ENCODE data around the gene PIGK.

The PIGK gene

GRCh38 chr1:77096496-77097255 lies 122.6 kb downstream of the PIGK start:
- Histone ChIP-seq H2AFZ (ENCODE audit: low read depth, low read length) (no peak overlapping the region), H3K27me3 (ENCODE audit: insufficient read depth, low read length, poor library complexity) (no peaks in the 10 kb centered on the region), H3K9ac (ENCODE audit: low read depth, low read length) (no peak overlapping the region), H3K36me3 (ENCODE audit: insufficient read depth, low read length) (no peaks in the 10 kb centered on the region), H3K27ac (ENCODE audit: low read length) (no peak overlapping the region), H3K4me2 (ENCODE audit: insufficient read depth, low read length) (no peak overlapping the region), H3K79me2 (ENCODE audit: insufficient read depth, low read length) (no peaks in the 10 kb centered on the region), H3K4me1 (ENCODE audit: insufficient read depth, low read length) (no peaks in the 10 kb centered on the region), H4K20me1 (ENCODE audit: insufficient read depth, low read length) (no peaks in the 10 kb centered on the region), H3K9me3 (ENCODE audit: insufficient read depth, low read length, severe bottlenecking) (no peaks in the 10 kb centered on the region), H3K4me3 (ENCODE audit: low read depth in 1 of 2, low read length in 2 of 2) (no peak overlapping the region)
- TF ChIP-seq CTCF (IDR thresholded peaks at IDR 0.05; ENCODE audit: borderline replicate concordance, extremely low read depth, low read length, poor library complexity, severe bottlenecking): no peak
- TF ChIP-seq EZH2 (IDR thresholded peaks at IDR 0.05; ENCODE audit: borderline replicate concordance, low read depth, low read length, severe bottlenecking): no peak
- ATAC-seq (ENCODE audit: insufficient read depth, low read depth): no peak
- no peak for DNase-seq

- Histone ChIP-seq H3K27me3 (ENCODE audit: insufficient read depth, low read length, poor library complexity) (no peaks in the 10 kb centered on the region), H3K36me3 (ENCODE audit: insufficient read depth, low read length) (no peaks in the 10 kb centered on the region), H3K4me3 (ENCODE audit: low read depth in 1 of 2, low read length in 2 of 2) (no peak overlapping the region), H4K20me1 (ENCODE audit: insufficient read depth, low read length) (no peaks in the 10 kb centered on the region), H3K27ac (ENCODE audit: low read length) (no peak overlapping the region), H3K9me3 (ENCODE audit: insufficient read depth, low read length, severe bottlenecking) (no peaks in the 10 kb centered on the region), H3K9ac (ENCODE audit: low read depth, low read length) (no peak overlapping the region), H3K4me2 (ENCODE audit: insufficient read depth, low read length) (no peak overlapping the region), H3K79me2 (ENCODE audit: insufficient read depth, low read length) (no peaks in the 10 kb centered on the region), H3K4me1 (ENCODE audit: insufficient read depth, low read length) (no peaks in the 10 kb centered on the region), H2AFZ (ENCODE audit: low read depth, low read length) (no peak overlapping the region)
- ATAC-seq (ENCODE audit: insufficient read depth, low read depth): no peak
- no peak for TF ChIP-seq EZH2 (IDR thresholded peaks at IDR 0.05; ENCODE audit: borderline replicate concordance, low read depth, low read length, severe bottlenecking)
- TF ChIP-seq CTCF (IDR thresholded peaks at IDR 0.05; ENCODE audit: borderline replicate concordance, extremely low read depth, low read length, poor library complexity, severe bottlenecking): no peak
- no peak for DNase-seq
These were observed 124.0 kb downstream of the PIGK start for GRCh38 chr1:77095236-77095635.

DNA sequence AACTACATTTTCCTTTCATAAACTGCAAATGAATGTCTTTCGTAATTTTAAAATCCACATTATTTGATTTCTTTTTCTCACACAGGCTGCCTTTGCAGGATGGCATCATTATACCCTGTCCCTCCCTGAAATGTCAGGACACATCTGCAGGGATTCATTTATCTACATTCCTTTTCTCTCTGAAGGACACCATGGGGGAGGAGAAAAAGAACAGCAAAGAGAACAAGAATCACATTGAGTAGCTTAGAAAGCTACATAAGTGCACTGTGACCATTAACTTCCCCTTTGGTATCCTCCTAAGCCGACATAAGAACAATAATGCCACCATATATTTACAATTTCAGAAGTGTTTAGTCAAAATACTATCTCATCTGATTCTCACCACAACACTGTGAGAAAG lies 129.5 kb downstream of the PIGK start:
- Histone ChIP-seq H2AFZ (ENCODE audit: low read depth, low read length) (no peak overlapping the region), H3K4me2 (ENCODE audit: insufficient read depth, low read length) (no peak overlapping the region), H3K9me3 (ENCODE audit: insufficient read depth, low read length, severe bottlenecking) (no peaks in the 10 kb centered on the region), H3K36me3 (ENCODE audit: insufficient read depth, low read length) (no peaks in the 10 kb centered on the region), H4K20me1 (ENCODE audit: insufficient read depth, low read length) (no peaks in the 10 kb centered on the region), H3K4me3 (ENCODE audit: low read depth in 1 of 2, low read length in 2 of 2) (no peak overlapping the region), H3K27me3 (ENCODE audit: insufficient read depth, low read length, poor library complexity) (no peaks in the 10 kb centered on the region), H3K4me1 (ENCODE audit: insufficient read depth, low read length) (no peaks in the 10 kb centered on the region), H3K79me2 (ENCODE audit: insufficient read depth, low read length) (no peaks in the 10 kb centered on the region), H3K27ac (ENCODE audit: low read length) (no peak overlapping the region), H3K9ac (ENCODE audit: low read depth, low read length) (no peak overlapping the region)
- no peak for ATAC-seq (ENCODE audit: insufficient read depth, low read depth)
- no peak for DNase-seq
- no peak for TF ChIP-seq EZH2 (IDR thresholded peaks at IDR 0.05; ENCODE audit: borderline replicate concordance, low read depth, low read length, severe bottlenecking)

GRCh38 chr1:77085109-77085508 lies 134.1 kb downstream of the PIGK start:
- no peak for DNase-seq
- H3K4me1 ChIP-seq (ENCODE audit: insufficient read depth, low read length): no peaks in the 10 kb centered on the region

More at GRCh38 chr1:77085109-77085508, 134.1 kb downstream of the PIGK start:
- Histone ChIP-seq H4K20me1 (ENCODE audit: insufficient read depth, low read length) (no peaks in the 10 kb centered on the region), H3K4me2 (ENCODE audit: insufficient read depth, low read length) (no peak overlapping the region), H3K27ac (ENCODE audit: low read length) (no peak overlapping the region), H2AFZ (ENCODE audit: low read depth, low read length) (no peak overlapping the region), H3K79me2 (ENCODE audit: insufficient read depth, low read length) (no peaks in the 10 kb centered on the region), H3K36me3 (ENCODE audit: insufficient read depth, low read length) (no peaks in the 10 kb centered on the region), H3K4me3 (ENCODE audit: low read depth in 1 of 2, low read length in 2 of 2) (no peak overlapping the region), H3K9me3 (ENCODE audit: insufficient read depth, low read length, severe bottlenecking) (no peaks in the 10 kb centered on the region), H3K9ac (ENCODE audit: low read depth, low read length) (no peak overlapping the region), H3K27me3 (ENCODE audit: insufficient read depth, low read length, poor library complexity) (no peaks in the 10 kb centered on the region)
- no peak for TF ChIP-seq CTCF (IDR thresholded peaks at IDR 0.05; ENCODE audit: borderline replicate concordance, extremely low read depth, low read length, poor library complexity, severe bottlenecking)
- ATAC-seq (ENCODE audit: insufficient read depth, low read depth): no peak
